ENCODE data around the gene ETV6. TPM values are rescaled to one million over a fixed set of nuclear protein-coding genes. Genes with fewer than 3 reads are reported as not detected.

Gene ETV6
- total RNA-seq, 1 donor from 2014 or later, result 16.9 TPM

DNA sequence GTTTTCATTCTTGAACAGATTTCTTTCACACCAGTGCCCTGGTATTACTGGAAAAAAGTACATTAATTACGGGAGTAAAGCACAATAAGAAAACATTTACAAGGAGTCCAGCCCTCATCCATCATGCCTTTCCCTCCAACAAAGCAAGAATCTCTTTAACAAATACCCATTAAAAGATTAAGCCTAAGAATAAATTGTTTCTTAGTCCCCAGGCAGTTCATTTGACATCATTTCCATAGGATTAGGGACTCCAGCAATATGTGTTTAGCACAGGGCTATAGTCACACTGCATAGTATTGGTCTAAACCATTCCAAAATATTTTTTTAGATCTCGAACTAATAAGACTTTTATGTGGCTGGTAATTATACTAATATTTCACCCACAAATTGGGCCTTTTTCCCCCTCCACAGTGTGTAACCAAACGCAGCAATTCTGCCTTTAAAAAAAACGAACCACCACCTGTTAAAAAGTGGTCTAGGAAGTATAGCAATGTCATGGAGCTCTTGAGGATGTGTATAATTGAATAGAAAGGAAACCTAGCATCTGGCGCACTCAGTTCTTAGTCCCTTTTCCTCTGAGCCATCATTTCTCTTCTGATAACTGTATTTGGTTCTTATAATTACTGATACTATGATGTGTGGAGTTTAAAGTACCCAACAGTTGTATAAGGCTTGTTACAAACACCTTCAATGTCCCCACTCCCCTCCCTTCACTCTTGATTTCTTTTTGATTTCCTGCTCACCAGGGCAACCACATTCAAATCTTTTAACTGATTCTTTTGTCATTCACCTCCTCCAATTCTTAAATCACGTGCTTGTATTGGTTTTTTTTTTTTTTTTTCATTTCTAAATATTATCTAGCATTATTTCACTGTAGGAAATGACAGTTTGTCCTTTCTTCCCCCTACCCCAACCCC, 138.7 kb downstream of the ETV6 start:
- intact Hi-C loops (cut with micrococcal nuclease), result no loop called here

GRCh38 chr12:11793921-11794710, 144.6 kb downstream of the ETV6 start:
- intact Hi-C loops (cut with micrococcal nuclease), result no loop called here
- no peak for DNase-seq
- peaks cover 75% of the 10 kb centered on the region for H3K4me1 ChIP-seq

More for the DNA sequence above, 138.7 kb downstream of the ETV6 start:
- peak overlapping the region; percentile 75 for H3K27ac ChIP-seq (replicated peaks)
- DNase-seq, result no peak
- H3K9me3 ChIP-seq (replicated peaks), result no peaks in the 10 kb centered on the region
- H3K4me3 ChIP-seq, result no peak overlapping the region
- peaks cover 57% of the 10 kb centered on the region for H3K4me1 ChIP-seq
- no peaks in the 10 kb centered on the region for H3K27me3 ChIP-seq (ENCODE audit: low read depth)
- TF ChIP-seq, protein P1, sequence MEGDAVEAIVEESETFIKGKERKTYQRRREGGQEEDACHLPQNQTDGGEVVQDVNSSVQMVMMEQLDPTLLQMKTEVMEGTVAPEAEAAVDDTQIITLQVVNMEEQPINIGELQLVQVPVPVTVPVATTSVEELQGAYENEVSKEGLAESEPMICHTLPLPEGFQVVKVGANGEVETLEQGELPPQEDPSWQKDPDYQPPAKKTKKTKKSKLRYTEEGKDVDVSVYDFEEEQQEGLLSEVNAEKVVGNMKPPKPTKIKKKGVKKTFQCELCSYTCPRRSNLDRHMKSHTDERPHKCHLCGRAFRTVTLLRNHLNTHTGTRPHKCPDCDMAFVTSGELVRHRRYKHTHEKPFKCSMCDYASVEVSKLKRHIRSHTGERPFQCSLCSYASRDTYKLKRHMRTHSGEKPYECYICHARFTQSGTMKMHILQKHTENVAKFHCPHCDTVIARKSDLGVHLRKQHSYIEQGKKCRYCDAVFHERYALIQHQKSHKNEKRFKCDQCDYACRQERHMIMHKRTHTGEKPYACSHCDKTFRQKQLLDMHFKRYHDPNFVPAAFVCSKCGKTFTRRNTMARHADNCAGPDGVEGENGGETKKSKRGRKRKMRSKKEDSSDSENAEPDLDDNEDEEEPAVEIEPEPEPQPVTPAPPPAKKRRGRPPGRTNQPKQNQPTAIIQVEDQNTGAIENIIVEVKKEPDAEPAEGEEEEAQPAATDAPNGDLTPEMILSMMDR (IDR thresholded peaks at IDR 0.05; ENCODE audit: borderline replicate concordance), result no peak
- no peaks in the 10 kb centered on the region for H3K36me3 ChIP-seq

DNA sequence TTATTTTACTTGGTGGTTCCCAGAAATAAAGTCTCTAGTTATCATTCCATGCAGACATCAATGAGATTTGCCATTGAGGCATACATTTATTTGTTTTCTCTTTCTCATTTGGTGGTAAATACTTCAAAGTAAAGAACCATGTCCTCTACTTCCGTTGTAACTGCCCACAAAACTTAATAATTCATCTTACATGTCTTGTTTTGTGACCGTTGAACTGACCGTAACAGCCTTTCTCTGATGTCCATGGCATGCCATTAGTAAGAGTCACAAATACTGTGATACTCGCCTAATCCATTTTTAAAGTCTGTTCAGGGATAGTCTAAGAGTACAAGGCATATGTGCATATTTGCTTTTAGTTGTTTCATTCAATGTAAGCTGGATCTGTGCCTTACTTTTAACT, 145.3 kb downstream of the ETV6 start:
- TF ChIP-seq, protein P1 (IDR thresholded peaks at IDR 0.05; ENCODE audit: borderline replicate concordance), result no peak
- H3K27me3 ChIP-seq (ENCODE audit: low read depth), result no peaks in the 10 kb centered on the region
- H3K4me1 ChIP-seq, result peaks cover 81% of the 10 kb centered on the region
- H3K27ac ChIP-seq (replicated peaks), result peak overlapping the region; percentile 84
- H3K36me3 ChIP-seq, result no peaks in the 10 kb centered on the region
- intact Hi-C loops (cut with micrococcal nuclease), result no loop called here
- H3K9me3 ChIP-seq (replicated peaks), result no peaks in the 10 kb centered on the region
- H3K4me3 ChIP-seq, result peak overlapping the region; percentile 52
- DNase-seq, result no peak

More at GRCh38 chr12:11793921-11794710, 144.6 kb downstream of the ETV6 start:
- Histone ChIP-seq H3K27me3 (ENCODE audit: low read depth) (no peaks in the 10 kb centered on the region), H3K9me3 (replicated peaks) (no peaks in the 10 kb centered on the region), H3K4me3 (peak overlapping the region; percentile 52), H3K36me3 (no peaks in the 10 kb centered on the region), H3K27ac (replicated peaks) (peak overlapping the region; percentile 84)
- TF ChIP-seq, protein P1 (IDR thresholded peaks at IDR 0.05; ENCODE audit: borderline replicate concordance), result no peak

GRCh38 chr12:11795192-11795912, 145.9 kb downstream of the ETV6 start:
- H3K4me3 ChIP-seq, result no peak overlapping the region
- no peaks in the 10 kb centered on the region for H3K9me3 ChIP-seq (replicated peaks)
- peak overlapping the region; percentile 84 for H3K27ac ChIP-seq (replicated peaks)
- DNase-seq, result no peak
- TF ChIP-seq, protein P1 (IDR thresholded peaks at IDR 0.05; ENCODE audit: borderline replicate concordance), result no peak
- H3K36me3 ChIP-seq, result no peaks in the 10 kb centered on the region
- intact Hi-C loops (cut with micrococcal nuclease), result no loop called here
- no peaks in the 10 kb centered on the region for H3K27me3 ChIP-seq (ENCODE audit: low read depth)
- H3K4me1 ChIP-seq, result peaks cover 82% of the 10 kb centered on the region

DNA sequence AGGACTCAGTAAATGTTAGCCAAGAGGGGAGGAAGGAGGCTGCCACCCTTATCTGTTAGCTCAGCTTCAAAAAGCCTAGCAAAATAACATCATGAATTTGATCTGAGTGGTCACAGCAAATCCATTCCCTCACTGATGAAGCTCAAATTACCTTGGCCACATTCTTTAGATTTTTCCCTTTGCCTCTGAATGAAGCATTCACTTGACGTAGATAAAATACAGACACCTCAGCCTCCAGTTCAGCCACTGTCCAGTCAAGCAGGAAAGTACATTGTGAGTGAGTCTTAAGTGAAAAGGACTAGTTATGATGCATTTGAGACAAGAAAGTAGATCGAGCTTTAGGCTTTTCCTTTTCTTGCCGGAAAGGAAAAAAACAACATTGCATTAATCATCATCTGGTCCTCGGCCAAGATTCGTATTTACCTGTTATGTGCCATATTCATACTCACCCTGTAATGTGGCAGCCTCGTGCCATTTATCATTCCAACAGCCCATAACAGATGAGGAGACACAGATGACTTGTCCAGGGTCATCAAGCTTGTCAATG, 146.5 kb downstream of the ETV6 start:
- intact Hi-C loops (cut with micrococcal nuclease), result no loop called here
- Histone ChIP-seq H3K9me3 (replicated peaks) (no peaks in the 10 kb centered on the region), H3K27me3 (ENCODE audit: low read depth) (no peaks in the 10 kb centered on the region), H3K27ac (replicated peaks) (peak overlapping the region; percentile 84), H3K4me1 (peaks cover 79% of the 10 kb centered on the region), H3K36me3 (no peaks in the 10 kb centered on the region), H3K4me3 (no peak overlapping the region)
- TF ChIP-seq, protein P1 (IDR thresholded peaks at IDR 0.05; ENCODE audit: borderline replicate concordance), result no peak
- DNase-seq, result no peak

All from left ventricle myocardium inferior (tissue), 1 donor.